NCI-H128 (cell line): Measurements from ENCODE around the gene CA12.
A peak's percentile ranks its signal among the peaks of the same experiment; 100 is the strongest.

Experiments
- DNase-seq: peaks from one replicate; lab custom pipeline; 2025; ENCODE audit not compliant: unreplicated experiment; lab: John Stamatoyannopoulos, UW

CA12 gene

DNA sequence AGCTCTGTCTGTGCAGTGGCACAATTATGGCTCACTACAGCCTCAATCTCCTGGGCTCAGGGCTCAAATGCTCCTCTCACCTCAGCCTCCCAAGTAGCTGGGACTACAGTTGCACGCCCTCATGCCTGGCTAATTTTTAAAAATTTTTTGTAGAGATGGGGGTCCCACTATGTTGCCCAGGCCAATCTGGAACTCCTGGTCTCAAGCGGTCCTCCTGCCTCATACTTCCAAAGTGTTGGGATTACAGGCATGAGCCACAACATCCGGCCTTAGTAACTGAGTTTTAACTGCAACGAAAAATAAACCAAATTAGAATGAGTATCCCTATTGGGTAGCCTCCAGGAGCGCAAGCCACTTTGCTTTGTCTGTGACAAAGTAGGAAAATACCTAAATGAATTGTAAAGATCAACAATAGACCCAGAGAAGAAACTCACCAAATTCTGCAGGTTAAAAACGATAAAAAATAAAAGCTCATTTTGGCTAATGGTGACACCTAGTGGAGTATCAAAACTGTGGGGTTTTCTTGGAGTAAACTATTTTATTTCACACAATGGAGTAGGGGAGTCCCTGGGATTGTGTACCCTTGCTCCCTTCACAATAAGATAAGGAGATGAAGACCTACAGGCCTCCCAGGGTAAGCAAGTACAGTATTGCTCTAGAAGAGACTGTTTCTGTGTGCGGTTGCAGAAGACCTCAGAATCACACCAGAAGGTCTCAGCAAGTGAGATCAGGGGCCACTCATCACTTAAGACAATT, 21.0 kb upstream of the CA12 start:
- DNase-seq: no peak

DNA sequence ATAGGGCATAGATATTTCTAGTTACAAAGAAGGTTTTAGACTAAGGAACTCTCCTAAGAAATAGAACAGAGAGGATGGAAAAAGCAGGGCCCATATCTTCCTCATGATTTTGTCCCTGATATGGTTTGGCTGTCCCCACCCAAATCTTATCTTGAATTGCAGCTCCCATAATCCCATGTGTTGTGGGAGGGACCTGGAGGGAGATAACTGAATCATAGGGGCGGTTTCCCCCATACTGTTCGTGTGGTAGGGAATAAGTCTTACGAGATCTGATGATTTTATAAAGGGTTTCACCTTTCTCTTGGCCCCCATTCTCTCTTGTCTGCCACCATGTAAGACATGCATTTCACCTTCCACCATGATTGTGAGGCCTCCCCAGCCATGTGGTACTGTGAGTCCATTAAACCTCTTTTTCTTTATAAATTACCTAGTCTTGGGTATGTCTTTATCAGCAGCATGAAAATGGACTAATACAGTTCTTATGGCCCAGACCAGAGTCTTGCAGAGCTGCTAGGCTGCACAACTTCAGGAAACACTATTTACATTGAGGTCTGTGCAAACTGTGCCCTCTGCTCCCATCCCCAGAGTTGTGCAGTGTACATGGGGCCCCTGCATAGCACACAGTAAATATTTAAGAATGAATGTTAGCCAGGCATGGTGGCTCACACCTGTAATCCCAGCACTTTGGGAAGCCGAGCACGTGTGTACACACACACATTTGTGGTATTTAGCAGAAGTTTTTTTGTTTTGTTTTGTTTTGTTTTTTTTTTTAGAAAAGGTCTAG, 20.3 kb upstream of the CA12 start:
- DNase-seq: no peak

DNA sequence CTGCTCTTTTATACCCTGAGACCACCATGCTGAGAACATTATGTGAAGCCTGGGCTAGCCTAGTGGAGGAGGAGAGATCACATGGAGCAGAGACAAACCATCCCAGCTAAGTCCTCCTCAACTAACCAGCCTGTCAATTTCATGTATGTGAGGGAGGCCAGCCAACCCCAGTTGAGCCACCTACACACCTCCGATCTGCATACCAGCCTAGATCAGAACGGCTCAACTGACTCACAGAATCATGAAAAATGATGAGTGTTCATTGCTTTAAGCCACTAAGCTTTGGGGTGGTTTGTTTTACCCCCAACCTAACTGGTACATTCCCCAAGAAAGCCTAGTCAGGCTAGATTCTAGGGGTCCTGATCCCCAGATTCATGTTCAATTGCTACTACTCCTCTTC, 19.4 kb upstream of the CA12 start:
- DNase-seq: no peak

GRCh38 chr15:63398456-63398855, 16.8 kb upstream of the CA12 start:
- no peak for DNase-seq

- no peak for DNase-seq
Measured at GRCh38 chr15:63396152-63396928, 14.7 kb upstream of the CA12 start.

DNA sequence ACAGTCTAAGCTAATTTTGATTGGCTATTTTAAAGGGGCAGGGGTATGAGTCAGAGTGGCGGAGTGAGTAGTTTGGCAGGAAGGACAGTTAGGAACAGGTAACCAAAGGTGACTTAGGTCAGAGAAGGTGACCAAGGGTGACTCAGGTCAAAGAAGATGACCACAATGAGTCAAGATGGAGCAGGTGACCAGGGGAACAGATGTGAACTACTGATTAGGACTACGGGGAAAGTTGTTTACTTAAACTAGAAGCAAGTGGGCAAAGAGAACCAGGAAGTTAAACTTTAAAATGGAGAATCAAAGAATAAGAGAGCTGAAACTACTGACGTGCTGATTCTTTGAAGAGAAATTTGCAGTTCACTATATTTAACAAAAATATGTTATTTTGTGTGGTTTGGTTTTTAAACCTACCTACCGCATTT, 14.1 kb upstream of the CA12 start:
- no peak for DNase-seq

DNA sequence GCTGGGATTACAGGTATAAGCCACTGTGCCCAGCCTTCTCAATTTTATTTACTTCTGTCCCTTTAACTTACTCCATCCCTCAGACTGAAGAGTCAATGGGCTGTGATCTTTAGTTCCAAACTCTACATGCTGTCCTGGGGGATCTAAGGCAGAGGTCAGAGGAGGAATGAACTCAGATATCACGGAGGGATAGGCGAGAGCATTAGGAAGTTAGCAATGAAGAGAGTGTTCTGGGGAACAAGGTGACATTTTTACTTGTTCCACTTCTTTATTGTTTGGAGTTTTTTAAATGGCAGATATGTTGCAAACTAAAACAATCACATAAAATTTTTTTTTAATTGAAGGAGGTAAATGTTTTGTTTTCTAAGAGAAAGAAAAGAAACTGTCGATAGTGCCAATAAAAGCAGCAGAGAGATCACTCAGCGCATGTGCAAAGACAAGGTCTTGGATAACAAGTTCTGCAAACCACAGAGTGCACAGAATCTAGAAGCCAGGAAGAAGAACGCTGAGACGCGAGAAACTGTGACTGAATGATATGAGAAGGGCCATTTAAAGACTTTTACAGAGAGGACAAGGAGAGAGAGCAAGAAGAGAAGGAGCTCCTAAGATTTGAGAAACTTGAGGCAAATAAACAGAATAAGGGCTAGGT, 10.8 kb upstream of the CA12 start:
- DNase-seq: no peak

DNA sequence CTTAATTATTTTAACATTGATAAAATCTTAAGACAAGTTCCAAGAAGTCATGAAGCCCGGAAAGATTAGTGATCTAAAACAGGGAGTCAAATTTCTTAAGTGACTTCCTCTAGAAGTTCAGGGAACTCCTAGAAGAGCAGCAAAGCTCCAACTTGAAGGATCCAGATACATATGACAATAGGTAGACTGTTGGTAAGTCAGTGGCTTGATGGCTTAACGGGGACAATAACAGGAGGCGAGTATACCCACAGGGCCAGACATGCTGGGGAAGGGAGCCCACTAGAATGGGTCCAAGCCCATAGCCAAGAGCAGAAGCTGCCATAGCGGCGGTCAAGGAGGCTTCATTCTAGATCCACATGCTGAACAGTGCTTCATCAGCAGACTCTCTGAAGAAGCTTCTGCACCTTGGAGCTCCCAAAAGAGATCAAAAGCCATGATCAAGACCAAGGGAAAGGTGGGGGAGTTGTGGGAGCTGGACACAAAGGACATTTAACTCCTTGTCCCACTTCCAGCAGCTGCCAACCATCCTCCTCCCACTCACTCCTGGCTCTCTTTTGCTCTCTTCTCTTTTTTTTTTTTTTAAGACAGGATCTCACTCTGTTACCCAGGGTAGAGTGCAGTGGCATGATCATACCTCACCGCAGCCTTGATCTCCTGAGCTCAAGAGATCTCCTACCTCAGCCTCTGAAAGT, 10.2 kb upstream of the CA12 start:
- no peak for DNase-seq

DNA sequence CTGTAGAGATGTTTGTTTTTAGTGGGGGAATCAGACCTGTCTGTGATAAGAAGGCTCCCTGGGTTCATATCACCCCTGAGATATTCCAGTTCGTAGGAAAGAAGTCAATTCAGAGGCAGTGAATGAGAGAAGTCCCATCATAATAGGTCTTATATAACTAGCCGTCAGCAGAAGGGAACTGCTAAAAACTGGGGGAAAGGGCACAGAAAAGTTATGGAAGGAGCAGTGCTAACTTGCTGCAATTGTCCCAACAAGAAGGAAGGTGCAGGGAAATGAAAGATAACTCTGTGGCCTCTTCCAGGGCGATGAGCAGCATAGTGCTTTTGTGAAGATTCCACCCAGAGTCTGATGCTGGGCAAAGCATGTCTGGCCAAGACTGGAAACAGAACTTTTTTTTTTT, 9.0 kb upstream of the CA12 start:
- DNase-seq: no peak

DNA sequence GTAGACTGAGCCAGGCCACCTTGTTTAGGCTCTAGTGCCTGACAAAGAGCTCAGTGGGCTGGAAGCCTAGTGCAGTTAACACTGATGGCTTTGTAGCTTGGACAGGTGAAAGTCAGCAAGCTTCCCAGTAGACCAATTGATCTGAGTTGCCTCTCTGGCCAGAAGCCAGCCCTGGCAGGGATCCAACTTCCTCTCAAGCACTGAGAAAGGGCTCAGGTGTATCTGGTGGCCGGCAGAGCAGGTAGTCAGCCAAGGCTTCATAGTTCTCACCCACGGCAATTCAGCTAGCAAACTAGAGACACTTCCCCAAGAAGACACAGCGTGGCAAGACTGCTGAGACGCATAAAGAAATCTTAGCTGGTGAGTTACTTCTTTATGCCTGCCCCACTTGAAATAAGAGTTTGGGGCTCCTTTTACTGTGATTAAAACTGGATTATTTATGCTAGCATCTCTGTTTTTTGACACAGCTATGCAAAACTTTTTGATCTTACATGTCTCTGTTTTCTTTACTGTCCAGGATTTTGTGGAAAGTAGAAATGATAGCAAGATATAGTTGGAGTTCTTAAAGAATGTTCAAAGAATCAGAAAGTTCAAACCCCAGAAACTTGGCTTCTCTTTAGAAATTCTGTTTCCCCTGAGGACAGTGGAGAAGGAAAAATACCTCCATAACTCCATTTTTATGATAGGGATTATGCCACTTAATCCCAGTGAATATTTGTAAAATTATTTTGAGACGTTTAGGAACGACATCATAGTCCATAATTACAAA, 8.4 kb upstream of the CA12 start:
- DNase-seq: peak; percentile 75

DNA sequence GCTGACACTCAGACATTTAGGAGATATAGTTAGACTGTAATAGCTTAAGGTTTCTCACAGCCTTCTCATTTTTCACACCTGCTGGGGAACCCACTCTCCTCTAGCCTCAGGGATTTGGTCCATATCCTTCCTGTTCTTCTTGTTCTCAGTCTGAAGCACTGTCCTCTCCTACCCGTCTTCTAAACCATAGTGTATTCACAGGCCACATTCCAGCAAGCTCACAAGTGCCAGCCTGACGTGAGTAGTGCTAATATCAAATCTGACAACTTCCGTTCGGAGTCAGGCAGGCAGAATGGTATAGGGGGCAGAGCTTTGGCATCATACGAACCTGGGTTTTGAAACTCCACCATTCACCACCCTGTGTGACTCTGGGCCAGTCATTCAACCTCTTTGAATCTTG, 6.9 kb upstream of the CA12 start:
- DNase-seq: no peak

GRCh38 chr15:63387748-63388493, 6.3 kb upstream of the CA12 start:
- no peak for DNase-seq

DNA sequence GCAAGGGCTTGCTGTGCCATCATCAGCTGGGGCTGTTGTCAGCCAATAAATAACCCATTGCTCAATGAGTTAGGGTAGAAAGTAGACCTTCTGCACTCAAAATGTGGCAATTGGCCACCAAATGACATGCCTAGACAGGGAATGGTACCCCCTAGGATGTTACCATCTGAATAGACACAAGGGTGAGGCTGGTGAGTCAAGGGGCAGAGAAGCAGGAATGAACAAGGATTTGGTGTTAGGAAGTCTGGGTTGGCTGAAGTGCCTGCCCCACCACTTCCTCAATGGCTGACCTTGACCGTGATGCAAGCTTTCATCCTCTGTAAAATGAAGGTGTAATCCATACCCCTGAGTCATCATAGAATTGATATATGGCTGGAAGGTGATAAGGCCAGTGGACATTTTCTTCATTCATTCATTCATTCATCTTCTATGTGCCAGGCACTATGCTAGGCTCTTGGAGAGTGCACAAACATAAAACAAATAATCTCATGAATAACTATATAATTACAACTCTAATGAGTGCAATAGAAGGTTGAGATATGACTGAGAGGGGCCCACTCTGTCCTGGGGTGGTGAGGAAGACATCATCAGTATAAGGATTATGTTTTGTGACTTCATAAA, 4.4 kb upstream of the CA12 start:
- DNase-seq: no peak

DNA sequence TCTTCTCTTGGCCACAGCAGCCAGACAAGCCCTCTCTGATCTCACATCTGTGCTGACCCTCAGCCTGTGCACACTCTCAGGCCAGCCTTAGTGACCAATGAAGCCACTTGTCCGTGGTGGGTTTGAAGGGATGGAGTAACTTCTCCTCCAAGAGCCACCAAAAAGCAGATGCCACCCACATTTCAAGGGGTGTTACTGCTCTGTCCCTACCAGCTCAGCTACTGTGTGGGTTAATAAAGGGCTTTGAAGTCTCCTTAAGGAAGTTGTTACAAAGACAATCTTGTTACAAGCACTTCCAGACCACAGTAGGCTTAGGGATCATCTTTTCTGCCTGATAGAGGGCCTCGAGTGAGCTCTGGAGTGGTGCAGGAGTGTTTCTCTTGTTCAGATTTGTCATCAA, 3.3 kb upstream of the CA12 start:
- no peak for DNase-seq

DNA sequence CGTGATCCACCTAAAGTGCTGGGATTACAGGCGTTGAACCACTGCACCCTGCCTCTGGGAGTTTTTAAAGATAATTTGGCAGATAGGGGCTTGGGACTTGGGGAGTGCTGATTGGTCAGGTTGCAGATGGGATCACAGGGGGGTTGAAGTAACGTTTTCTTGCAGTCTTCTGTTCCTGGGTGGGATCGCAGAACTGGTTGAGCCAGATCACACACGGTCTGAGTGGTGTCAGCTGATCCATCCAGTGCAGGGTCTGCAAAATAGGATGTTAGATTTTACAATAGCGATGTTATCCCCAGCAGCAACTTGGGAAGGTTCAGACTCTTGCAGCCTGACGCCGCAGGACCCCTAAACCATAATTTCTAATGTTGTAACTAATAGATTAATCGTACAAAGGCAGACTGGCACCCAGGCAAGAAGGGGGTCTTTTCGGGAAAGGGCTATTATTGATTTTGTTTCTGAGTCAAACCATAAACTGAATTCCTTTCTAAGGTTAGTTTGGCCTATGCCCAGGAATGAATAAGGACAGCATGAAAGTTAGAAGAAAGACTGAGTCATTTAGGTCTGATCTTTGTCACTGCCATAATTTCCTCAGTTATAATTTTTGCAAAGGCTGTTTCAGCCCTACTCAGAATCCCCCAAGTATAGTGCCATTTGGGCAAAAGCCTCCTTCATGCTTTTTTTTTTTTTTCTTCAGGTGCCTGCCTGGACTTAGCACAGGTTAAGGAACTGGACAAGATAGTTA, 1.5 kb upstream of the CA12 start:
- no peak for DNase-seq

GRCh38 chr15:63380808-63381282, 801 bp downstream of the CA12 start:
- no peak for DNase-seq

DNA sequence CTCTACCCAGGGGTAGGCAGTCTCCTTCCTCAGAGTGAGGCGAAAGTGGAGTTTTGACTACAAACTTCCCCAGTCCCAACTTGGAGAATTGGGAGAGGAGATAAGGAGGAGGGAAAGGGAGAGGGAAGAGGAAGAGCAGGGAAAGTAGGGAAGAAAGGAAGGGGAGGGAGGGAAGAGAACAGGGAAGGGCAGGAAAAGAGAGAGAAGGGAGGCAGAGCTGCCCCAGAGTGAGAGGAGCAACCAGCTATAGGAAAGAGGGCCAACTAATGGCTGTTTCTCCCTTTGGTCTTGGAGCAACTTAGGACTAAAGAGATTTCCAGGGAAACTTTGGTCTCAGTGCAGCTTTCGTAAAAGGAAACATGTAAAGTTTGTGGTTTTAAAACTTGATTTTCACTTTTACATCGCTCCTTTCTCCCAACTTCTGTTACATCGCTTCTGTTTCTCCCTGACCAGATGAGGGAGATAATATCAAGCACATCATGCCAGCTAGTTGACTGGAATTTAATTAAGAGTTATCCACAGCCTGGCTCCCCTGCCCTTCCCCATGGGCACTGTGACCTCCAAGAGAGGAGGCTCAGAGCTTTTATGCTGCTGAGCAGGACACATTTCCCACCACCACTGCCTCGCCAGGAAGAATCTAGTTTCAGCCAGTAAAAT, 1.4 kb downstream of the CA12 start:
- DNase-seq: no peak
